ENCODE results near the gene PLCL1. TPM values are rescaled to one million over a fixed set of nuclear protein-coding genes. Genes with fewer than 3 reads are reported as not detected.

The PLCL1 gene
- total and polyA plus RNA-seq, 12 donors, result 1.6 to 24.0 (median 4.9) TPM

GRCh38 chr2:197870137-197870536, 65.7 kb downstream of the PLCL1 start:
- Histone ChIP-seq H3K4me3 (no peak overlapping the region), H3K4me1 (replicated peaks in 1 of 2) (no peaks in the 10 kb centered on the region), H3K27ac (no peak overlapping the region), H3K9me3 (replicated peaks in 1 of 3) (no peaks in the 10 kb centered on the region), H3K36me3 (replicated peaks in 1 of 2) (no peaks in the 10 kb centered on the region), H3K27me3 (no peaks in the 10 kb centered on the region)
- no peak for TF ChIP-seq CTCF (IDR thresholded peaks at IDR 0.05)
- no peak for TF ChIP-seq POLR2A (IDR thresholded peaks at IDR 0.05)
- DNase-seq, result no peak
- intact Hi-C loops (cut with DNase I), result no loop called here
- 87 to 98% (median 90%) methylated on average over 2 of the region's 2 CpGs for WGBS, 4 donors

- TF ChIP-seq POLR2A (IDR thresholded peaks at IDR 0.05), result no peak
- TF ChIP-seq CTCF (IDR thresholded peaks at IDR 0.05), result no peak
- no peak overlapping the region for H3K27ac ChIP-seq
- H3K36me3 ChIP-seq (replicated peaks in 1 of 2), result no peaks in the 10 kb centered on the region
- no peaks in the 10 kb centered on the region for H3K4me1 ChIP-seq (replicated peaks in 1 of 2)
- WGBS, 4 donors, result 74 to 87% (median 82%) methylated on average over 3 of the region's 3 CpGs
- no peaks in the 10 kb centered on the region for H3K27me3 ChIP-seq
- DNase-seq, result no peak
- H3K9me3 ChIP-seq (replicated peaks in 1 of 3), result no peaks in the 10 kb centered on the region
- H3K4me3 ChIP-seq, result no peak overlapping the region
- intact Hi-C loops (cut with DNase I), result no loop called here
These were observed 67.5 kb downstream of the PLCL1 start for GRCh38 chr2:197871780-197872456.

- no peak overlapping the region for H3K27ac ChIP-seq
- H3K4me1 ChIP-seq (replicated peaks in 1 of 2), result no peaks in the 10 kb centered on the region
- no peak overlapping the region for H3K4me3 ChIP-seq
- no peak for DNase-seq
- no peaks in the 10 kb centered on the region for H3K9me3 ChIP-seq (replicated peaks in 1 of 3)
- no peaks in the 10 kb centered on the region for H3K27me3 ChIP-seq
- H3K36me3 ChIP-seq (replicated peaks in 1 of 2), result no peaks in the 10 kb centered on the region
- WGBS, 4 donors, result 51 to 86% (median 70%) methylated on average over 4 of the region's 4 CpGs
- no peak for TF ChIP-seq CTCF (IDR thresholded peaks at IDR 0.05)
- no peak for TF ChIP-seq POLR2A (IDR thresholded peaks at IDR 0.05)
- intact Hi-C loops (cut with DNase I), result no loop called here
These were observed 68.9 kb downstream of the PLCL1 start for GRCh38 chr2:197873293-197873701.

- WGBS, 4 donors, result 46 to 75% (median 62%) methylated on average over 1 of the region's 1 CpG
- Histone ChIP-seq H3K36me3 (replicated peaks in 1 of 2) (no peaks in the 10 kb centered on the region), H3K4me3 (no peak overlapping the region), H3K27ac (no peak overlapping the region), H3K27me3 (no peaks in the 10 kb centered on the region), H3K4me1 (replicated peaks in 1 of 2) (peaks cover 0 to 8% of the 10 kb centered on the region in 2 donors), H3K9me3 (replicated peaks in 1 of 3) (no peaks in the 10 kb centered on the region)
- no peak for DNase-seq
- TF ChIP-seq POLR2A (IDR thresholded peaks at IDR 0.05) (no peak), CTCF (IDR thresholded peaks at IDR 0.05) (no peak)
- intact Hi-C loops (cut with DNase I), result no loop called here
These were observed 71.4 kb downstream of the PLCL1 start for GRCh38 chr2:197875763-197876162.

Data from adrenal gland (tissue), 12 donors.